ENCODE measurements around the gene UNC45A. TPM values are rescaled to one million over a fixed set of nuclear protein-coding genes. Genes with fewer than 3 reads are reported as not detected.
A peak's percentile ranks its signal among the peaks of the same experiment; 100 is the strongest.

The UNC45A gene
- total and polyA plus RNA-seq, 2 of the 13 experiments (the other 11 are each of a cell fraction or from before 2014, with no cell fraction given), result 33.8 to 39.7 TPM

- TF ChIP-seq NONO (IDR thresholded peaks at IDR 0.05) (no peak), NONO (CRISPR knock-in tag; conservative IDR thresholded peaks at IDR 0.05) (peak; percentile 80; the same call in 1 of the 2 replicates), ZNF883 (CRISPR knock-in tag; IDR thresholded peaks at IDR 0.05; ENCODE audit: not compliant biosample characterization) (no peak), ZNF329 (CRISPR knock-in tag; IDR thresholded peaks at IDR 0.05; ENCODE audit: low read depth) (no peak), ZNF124 (CRISPR knock-in tag; IDR thresholded peaks at IDR 0.05) (peak; percentile 54), JUN (CRISPR knock-in tag; IDR thresholded peaks at IDR 0.05) (no peak), ZNF768 (CRISPR knock-in tag; IDR thresholded peaks at IDR 0.05) (no peak), MEIS1 (CRISPR knock-in tag; IDR thresholded peaks at IDR 0.05; ENCODE audit: borderline replicate concordance) (no peak), RBM22 (optimal IDR thresholded peaks at IDR 0.05; ENCODE audit: low read length) (peak; percentile 65), JUND (CRISPR knock-in tag; IDR thresholded peaks at IDR 0.05) (0 out of 2 replicates have a peak, but pooled peaks have one; percentile 33), SRSF1 (optimal IDR thresholded peaks at IDR 0.05; ENCODE audit: low read depth, low read length) (no peak), ZNF674 (CRISPR knock-in tag; IDR thresholded peaks at IDR 0.05; ENCODE audit: low read depth) (no peak), SALL2 (CRISPR knock-in tag; IDR thresholded peaks at IDR 0.05) (peak; percentile 80), ZNF839 (CRISPR knock-in tag; IDR thresholded peaks at IDR 0.05; ENCODE audit: borderline replicate concordance) (peak; percentile 75; the same call in 1 of the 2 replicates), PRDM4 (CRISPR knock-in tag; IDR thresholded peaks at IDR 0.05; ENCODE audit: borderline replicate concordance) (no peak), ZFP36 (IDR thresholded peaks at IDR 0.05; ENCODE audit: borderline replicate concordance, low read depth, low read length, partially characterized antibody) (no peak), MTF2 (CRISPR knock-in tag; IDR thresholded peaks at IDR 0.05; ENCODE audit: borderline replicate concordance) (no peak), ZNF282 (IDR thresholded peaks at IDR 0.05; ENCODE audit: partially characterized antibody) (no peak), ZSCAN21 (CRISPR knock-in tag; IDR thresholded peaks at IDR 0.05; ENCODE audit: borderline replicate concordance) (peak; percentile 81), CREB1 (IDR thresholded peaks at IDR 0.05) (peak; percentile 59; the same call in 1 of the 2 replicates), CREB1 (CRISPR knock-in tag; IDR thresholded peaks at IDR 0.05) (0 out of 2 replicates have a peak, but pooled peaks have one; percentile 14), ZNF547 (CRISPR knock-in tag; IDR thresholded peaks at IDR 0.05) (peak; percentile 74; the same call in 1 of the 2 replicates), KAT8 (CRISPR knock-in tag; IDR thresholded peaks at IDR 0.05) (peak; percentile 74), ZBTB26 (CRISPR knock-in tag; IDR thresholded peaks at IDR 0.05; ENCODE audit: borderline replicate concordance) (0 out of 2 replicates have a peak, but pooled peaks have one; percentile 38)
- TF ChIP-seq, protein P1, sequence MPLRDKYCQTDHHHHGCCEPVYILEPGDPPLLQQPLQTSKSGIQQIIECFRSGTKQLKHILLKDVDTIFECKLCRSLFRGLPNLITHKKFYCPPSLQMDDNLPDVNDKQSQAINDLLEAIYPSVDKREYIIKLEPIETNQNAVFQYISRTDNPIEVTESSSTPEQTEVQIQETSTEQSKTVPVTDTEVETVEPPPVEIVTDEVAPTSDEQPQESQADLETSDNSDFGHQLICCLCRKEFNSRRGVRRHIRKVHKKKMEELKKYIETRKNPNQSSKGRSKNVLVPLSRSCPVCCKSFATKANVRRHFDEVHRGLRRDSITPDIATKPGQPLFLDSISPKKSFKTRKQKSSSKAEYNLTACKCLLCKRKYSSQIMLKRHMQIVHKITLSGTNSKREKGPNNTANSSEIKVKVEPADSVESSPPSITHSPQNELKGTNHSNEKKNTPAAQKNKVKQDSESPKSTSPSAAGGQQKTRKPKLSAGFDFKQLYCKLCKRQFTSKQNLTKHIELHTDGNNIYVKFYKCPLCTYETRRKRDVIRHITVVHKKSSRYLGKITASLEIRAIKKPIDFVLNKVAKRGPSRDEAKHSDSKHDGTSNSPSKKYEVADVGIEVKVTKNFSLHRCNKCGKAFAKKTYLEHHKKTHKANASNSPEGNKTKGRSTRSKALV (CRISPR knock-in tag; IDR thresholded peaks at IDR 0.05), result peak; percentile 60
Measured at GRCh38 chr15:90954712-90955623, 19.9 kb downstream of the UNC45A start, which contains the start of gene RCCD1 (continued).

Data from HepG2 (cell line).